BE2C (cell line): Measurements from ENCODE around the gene KDM5B.
"Not testable (repeated sequence)": the region's sequence is repeated elsewhere in the genome, so short reads cannot be mapped to it uniquely, and the experiment has no call there.

ENCODE experiments used
- DNase-seq: peaks from one replicate; pipeline ENCODE4 v3.0.0-alpha.2; 2020
- H3K27me3 ChIP-seq: fragments of 250-450 bp; sonication (Bioruptor Pico); 2 replicates; pipeline ENCODE4 v1.5.1; 2020; ENCODE audit warnings: mild to moderate bottlenecking
- H3K36me3 ChIP-seq: fragments of 250-450 bp; sonication (Bioruptor Pico); 2 replicates; pipeline ENCODE4 v1.5.1; 2020; ENCODE audit warnings: mild to moderate bottlenecking
- H3K4me1 ChIP-seq: fragments of 250-450 bp; sonication (Bioruptor Pico); 2 replicates; pipeline ENCODE4 v1.5.1; 2020
- H3K4me3 ChIP-seq: 2 replicates; pipeline ENCODE4 v1.5.1; 2011; ENCODE audit warnings: low read depth, low read length
- H3K9me3 ChIP-seq: fragments of 250-450 bp; sonication (Bioruptor Pico); 2 replicates; pipeline ENCODE4 v1.5.1; 2020
- CTCF ChIP-seq: IDR thresholded peaks from 2 replicates; pipeline ENCODE4 v1.5.1; 2012; ENCODE audit warnings: mild to moderate bottlenecking, low read depth, low read length

Gene KDM5B

GRCh38 chr1:202723708-202724107 is 84.5 kb downstream of the KDM5B start:
- no peak for TF ChIP-seq CTCF
- Histone ChIP-seq H3K36me3 (peaks cover 4% of the 10 kb centered on the region; the same call in 1 of the 2 replicates), H3K4me3 (no peak overlapping the region), H3K4me1 (no peaks in the 10 kb centered on the region), H3K9me3 (no peaks in the 10 kb centered on the region), H3K27me3 (no peaks in the 10 kb centered on the region)
- no peak for DNase-seq

- H3K27me3 ChIP-seq, H3K4me3 ChIP-seq, H3K36me3 ChIP-seq, H3K9me3 ChIP-seq, DNase-seq, H3K4me1 ChIP-seq: not testable (repeated sequence)
Observed at GRCh38 chr1:202723046-202723445, 85.2 kb downstream of the KDM5B start.

- H3K27me3 ChIP-seq, result no peaks in the 10 kb centered on the region
- DNase-seq, result no peak
Observed at GRCh38 chr1:202716654-202717053, 91.6 kb downstream of the KDM5B start.

GRCh38 chr1:202714202-202714601 is 94.0 kb downstream of the KDM5B start:
- not testable (repeated sequence) for H3K4me3 ChIP-seq, H3K9me3 ChIP-seq, H3K4me1 ChIP-seq, DNase-seq, H3K36me3 ChIP-seq
- H3K27me3 ChIP-seq, result peaks cover 15% of the 10 kb centered on the region

More at GRCh38 chr1:202716654-202717053, 91.6 kb downstream of the KDM5B start:
- Histone ChIP-seq H3K9me3 (no peaks in the 10 kb centered on the region), H3K36me3 (no peaks in the 10 kb centered on the region), H3K4me3 (no peak overlapping the region), H3K4me1 (no peaks in the 10 kb centered on the region; the same call in 1 of the 2 replicates)
- no peak for TF ChIP-seq CTCF

GRCh38 chr1:202713110-202713509 is 95.1 kb downstream of the KDM5B start:
- H3K4me3 ChIP-seq, result no peak overlapping the region
- H3K27me3 ChIP-seq, result peaks cover 21% of the 10 kb centered on the region
- TF ChIP-seq CTCF, result no peak
- no peaks in the 10 kb centered on the region for H3K9me3 ChIP-seq
- no peaks in the 10 kb centered on the region for H3K36me3 ChIP-seq
- H3K4me1 ChIP-seq, result no peaks in the 10 kb centered on the region; the same call in 1 of the 2 replicates
- no peak for DNase-seq

- no peak overlapping the region for H3K4me3 ChIP-seq
- peaks cover 21% of the 10 kb centered on the region for H3K27me3 ChIP-seq
- no peaks in the 10 kb centered on the region for H3K9me3 ChIP-seq
- no peaks in the 10 kb centered on the region; the same call in 1 of the 2 replicates for H3K4me1 ChIP-seq
- no peaks in the 10 kb centered on the region for H3K36me3 ChIP-seq
- DNase-seq, result no peak
- TF ChIP-seq CTCF, result no peak
Observed at GRCh38 chr1:202711949-202712635, 96.1 kb downstream of the KDM5B start.
